ENCODE measurements around the gene SH2D3C.

Gene SH2D3C

GRCh38 chr9:127753148-127753547 lies 25.3 kb downstream of the SH2D3C start:
- ATAC-seq: no peak
- no peak for TF ChIP-seq ZFP30 (CRISPR knock-in tag; IDR thresholded peaks at IDR 0.05)
- TF ChIP-seq POU6F1 (CRISPR knock-in tag; IDR thresholded peaks at IDR 0.05; ENCODE audit: borderline replicate concordance, low read depth): no peak
- TF ChIP-seq ZNF8 (CRISPR knock-in tag; IDR thresholded peaks at IDR 0.05): no peak
- TF ChIP-seq TCF4 (CRISPR knock-in tag; IDR thresholded peaks at IDR 0.05; ENCODE audit: borderline replicate concordance): no peak
- no peak for TF ChIP-seq CSDC2 (CRISPR knock-in tag; IDR thresholded peaks at IDR 0.05)
- TF ChIP-seq TOX (CRISPR knock-in tag; IDR thresholded peaks at IDR 0.05; ENCODE audit: borderline replicate concordance): no peak
- TF ChIP-seq ZNF565 (CRISPR knock-in tag; conservative IDR thresholded peaks at IDR 0.05; ENCODE audit: low read depth): no peak
- TF ChIP-seq PPARA (CRISPR knock-in tag; IDR thresholded peaks at IDR 0.05; ENCODE audit: borderline replicate concordance): no peak
- no peak for TF ChIP-seq BACH2 (CRISPR knock-in tag; IDR thresholded peaks at IDR 0.05; ENCODE audit: borderline replicate concordance)
- TF ChIP-seq ARNTL (CRISPR knock-in tag; IDR thresholded peaks at IDR 0.05; ENCODE audit: borderline replicate concordance, low read depth): no peak
- no peak for TF ChIP-seq OSR1 (CRISPR knock-in tag; IDR thresholded peaks at IDR 0.05)
- TF ChIP-seq CSRNP3 (CRISPR knock-in tag; IDR thresholded peaks at IDR 0.05): no peak
- TF ChIP-seq CREB5 (CRISPR knock-in tag; IDR thresholded peaks at IDR 0.05; ENCODE audit: low read depth): no peak
- no peak for TF ChIP-seq ZC3H10 (CRISPR knock-in tag; IDR thresholded peaks at IDR 0.05)
- no peak for TF ChIP-seq TSHZ2 (CRISPR knock-in tag; IDR thresholded peaks at IDR 0.05)
- TF ChIP-seq ZFP3 (CRISPR knock-in tag; IDR thresholded peaks at IDR 0.05): no peak
- TF ChIP-seq SNAI2 (CRISPR knock-in tag; IDR thresholded peaks at IDR 0.05): no peak

- 0 out of 3 replicates have a peak, but pooled peaks have one; percentile 12 for ATAC-seq
- TF ChIP-seq ARNTL (CRISPR knock-in tag; IDR thresholded peaks at IDR 0.05; ENCODE audit: borderline replicate concordance, low read depth) (no peak), CREB5 (CRISPR knock-in tag; IDR thresholded peaks at IDR 0.05; ENCODE audit: low read depth) (no peak), ESRRG (CRISPR knock-in tag; IDR thresholded peaks at IDR 0.05) (no peak), TCF4 (CRISPR knock-in tag; IDR thresholded peaks at IDR 0.05; ENCODE audit: borderline replicate concordance) (no peak), RARB (CRISPR knock-in tag; IDR thresholded peaks at IDR 0.05) (no peak), OSR1 (CRISPR knock-in tag; IDR thresholded peaks at IDR 0.05) (no peak), CSRNP3 (CRISPR knock-in tag; IDR thresholded peaks at IDR 0.05) (no peak), CSDC2 (CRISPR knock-in tag; IDR thresholded peaks at IDR 0.05) (no peak), SNAI2 (CRISPR knock-in tag; IDR thresholded peaks at IDR 0.05) (no peak), ISL1 (CRISPR knock-in tag; IDR thresholded peaks at IDR 0.05) (no peak), ZNF565 (CRISPR knock-in tag; conservative IDR thresholded peaks at IDR 0.05; ENCODE audit: low read depth) (no peak), GLIS3 (CRISPR knock-in tag; IDR thresholded peaks at IDR 0.05) (no peak), ZFP3 (CRISPR knock-in tag; IDR thresholded peaks at IDR 0.05) (no peak), TOX (CRISPR knock-in tag; IDR thresholded peaks at IDR 0.05; ENCODE audit: borderline replicate concordance) (no peak), PPARA (CRISPR knock-in tag; IDR thresholded peaks at IDR 0.05; ENCODE audit: borderline replicate concordance) (no peak)
Measured at GRCh38 chr9:127751269-127752054, 27.0 kb downstream of the SH2D3C start.
